ENCODE measurements around the gene TMEM25. TPM values are rescaled to one million over a fixed set of nuclear protein-coding genes. Genes with fewer than 3 reads are reported as not detected.
"Not testable (repeated sequence)": the region's sequence is repeated elsewhere in the genome, so short reads cannot be mapped to it uniquely, and the experiment has no call there.

Gene TMEM25
- total RNA-seq = 1 to 10 TPM; 6.9 to 9.8 TPM

GRCh38 chr11:118530683-118531596 lies at the start of gene TMEM25:
TSS of gene TMEM25 (plus strand) at chr11:118531192. CDS start at chr11:118531802, 610 bp downstream.
- DNase-seq (ENCODE audit: low spot score) (peak; percentile 79), ATAC-seq (peak; percentile 82 to 87)
- Mint-ChIP-seq H3K4me1 (ENCODE audit: low read depth in 2 of 2) (peaks cover 13 to 22% of the 10 kb centered on the region in 2 donors), H3K27me3 (peaks cover 0 to 2% of the 10 kb centered on the region in 2 donors), H3K36me3 (no peaks in the 10 kb centered on the region), H3K4me3 (peak within 1 kb of the TSS; percentile 79), H3K9me3 (no peaks in the 10 kb centered on the region), H3K27ac (peak within 1 kb of the TSS in 1 of 2 donors; percentile 88)

- Mint-ChIP-seq H3K27ac (peak overlapping the region in 1 of 2 donors; percentile 2), H3K36me3 (peaks cover 45% of the 10 kb centered on the region), H3K4me1 (ENCODE audit: low read depth in 2 of 2) (peaks cover 15 to 16% of the 10 kb centered on the region in 2 donors)
- DNase-seq (ENCODE audit: low spot score); H3K27me3 Mint-ChIP-seq; ATAC-seq; H3K4me3 Mint-ChIP-seq; H3K9me3 Mint-ChIP-seq: not testable (repeated sequence)
Observed at GRCh38 chr11:118481238-118481637, 49.8 kb upstream of the TMEM25 start.

GRCh38 chr11:118484405-118484804 lies 46.6 kb upstream of the TMEM25 start:
- Mint-ChIP-seq H3K27me3 (no peaks in the 10 kb centered on the region), H3K27ac (peak overlapping the region in 1 of 2 donors; percentile 17), H3K4me3 (no peak overlapping the region), H3K36me3 (peaks cover 26% of the 10 kb centered on the region), H3K9me3 (no peaks in the 10 kb centered on the region), H3K4me1 (ENCODE audit: low read depth in 2 of 2) (peaks cover 0 to 13% of the 10 kb centered on the region in 2 donors)
- no peak for ATAC-seq
- no peak for DNase-seq (ENCODE audit: low spot score)

GRCh38 chr11:118485273-118485672 lies 45.7 kb upstream of the TMEM25 start:
- Mint-ChIP-seq H3K4me3 (no peak overlapping the region), H3K4me1 (ENCODE audit: low read depth in 2 of 2) (peaks cover 0 to 13% of the 10 kb centered on the region in 2 donors), H3K36me3 (peaks cover 28% of the 10 kb centered on the region), H3K9me3 (no peaks in the 10 kb centered on the region), H3K27me3 (no peaks in the 10 kb centered on the region), H3K27ac (peak overlapping the region in 1 of 2 donors; percentile 17)
- ATAC-seq (no peak), DNase-seq (ENCODE audit: low spot score) (no peak)

- Mint-ChIP-seq H3K27ac (peak overlapping the region in 1 of 2 donors; percentile 19), H3K4me1 (ENCODE audit: low read depth in 2 of 2) (peaks cover 0 to 7% of the 10 kb centered on the region in 2 donors), H3K27me3 (no peaks in the 10 kb centered on the region), H3K9me3 (no peaks in the 10 kb centered on the region), H3K36me3 (peaks cover 31% of the 10 kb centered on the region), H3K4me3 (no peak overlapping the region)
- no peak for ATAC-seq
- peak; percentile 81 for DNase-seq (ENCODE audit: low spot score)
Observed at GRCh38 chr11:118488480-118489109, 42.4 kb upstream of the TMEM25 start.

- no peak for ATAC-seq
- Mint-ChIP-seq H3K4me1 (ENCODE audit: low read depth in 2 of 2) (peaks cover 0 to 4% of the 10 kb centered on the region in 2 donors), H3K27ac (peak overlapping the region in 1 of 2 donors; percentile 52)
Observed at GRCh38 chr11:118491041-118491440, 40.0 kb upstream of the TMEM25 start.

GRCh38 chr11:118497831-118498230 lies 33.2 kb upstream of the TMEM25 start:
- Mint-ChIP-seq H3K4me1 (ENCODE audit: low read depth in 2 of 2) (no peaks in the 10 kb centered on the region), H3K27me3 (no peaks in the 10 kb centered on the region), H3K4me3 (no peak overlapping the region), H3K27ac (no peak overlapping the region), H3K36me3 (peaks cover 55% of the 10 kb centered on the region), H3K9me3 (no peaks in the 10 kb centered on the region)
- no peak for DNase-seq (ENCODE audit: low spot score)
- ATAC-seq = no peak

More at GRCh38 chr11:118491041-118491440, 40.0 kb upstream of the TMEM25 start:
- no peak overlapping the region for H3K4me3 Mint-ChIP-seq
- H3K27me3 Mint-ChIP-seq = no peaks in the 10 kb centered on the region
- DNase-seq (ENCODE audit: low spot score) = no peak
- peaks cover 35% of the 10 kb centered on the region for H3K36me3 Mint-ChIP-seq
- no peaks in the 10 kb centered on the region for H3K9me3 Mint-ChIP-seq

GRCh38 chr11:118503216-118503615 lies 27.8 kb upstream of the TMEM25 start:
- H3K4me3 Mint-ChIP-seq = no peak overlapping the region
- H3K27me3 Mint-ChIP-seq = no peaks in the 10 kb centered on the region
- H3K9me3 Mint-ChIP-seq = no peaks in the 10 kb centered on the region
- peaks cover 0 to 3% of the 10 kb centered on the region in 2 donors for H3K4me1 Mint-ChIP-seq (ENCODE audit: low read depth in 2 of 2)
- DNase-seq (ENCODE audit: low spot score) (no peak), ATAC-seq (no peak)
- no peak overlapping the region for H3K27ac Mint-ChIP-seq
- H3K36me3 Mint-ChIP-seq = peaks cover 67% of the 10 kb centered on the region

- H3K4me3 Mint-ChIP-seq = no peak overlapping the region
Observed at GRCh38 chr11:118511601-118512000, 19.4 kb upstream of the TMEM25 start.

GRCh38 chr11:118514103-118514502 lies 16.9 kb upstream of the TMEM25 start:
- Mint-ChIP-seq H3K27ac (peak overlapping the region in 1 of 2 donors; percentile 19), H3K36me3 (peaks cover 46% of the 10 kb centered on the region), H3K9me3 (no peaks in the 10 kb centered on the region), H3K27me3 (no peaks in the 10 kb centered on the region), H3K4me3 (no peak overlapping the region), H3K4me1 (ENCODE audit: low read depth in 2 of 2) (peaks cover 0 to 9% of the 10 kb centered on the region in 2 donors)
- no peak for ATAC-seq
- DNase-seq (ENCODE audit: low spot score) = no peak

More at GRCh38 chr11:118511601-118512000, 19.4 kb upstream of the TMEM25 start:
- H3K9me3 Mint-ChIP-seq = no peaks in the 10 kb centered on the region
- no peak overlapping the region for H3K27ac Mint-ChIP-seq
- peaks cover 0 to 9% of the 10 kb centered on the region in 2 donors for H3K4me1 Mint-ChIP-seq (ENCODE audit: low read depth in 2 of 2)
- no peak for DNase-seq (ENCODE audit: low spot score)
- peaks cover 48% of the 10 kb centered on the region for H3K36me3 Mint-ChIP-seq
- H3K27me3 Mint-ChIP-seq = no peaks in the 10 kb centered on the region
- ATAC-seq = no peak

GRCh38 chr11:118519549-118519948 lies 11.4 kb upstream of the TMEM25 start:
- no peak overlapping the region for H3K4me3 Mint-ChIP-seq
- DNase-seq (ENCODE audit: low spot score) (no peak), ATAC-seq (no peak)
- H3K9me3 Mint-ChIP-seq = no peaks in the 10 kb centered on the region
- peaks cover 34% of the 10 kb centered on the region for H3K36me3 Mint-ChIP-seq
- H3K27ac Mint-ChIP-seq = no peak overlapping the region
- no peaks in the 10 kb centered on the region for H3K27me3 Mint-ChIP-seq
- peaks cover 0 to 3% of the 10 kb centered on the region in 2 donors for H3K4me1 Mint-ChIP-seq (ENCODE audit: low read depth in 2 of 2)

- peaks cover 0 to 3% of the 10 kb centered on the region in 2 donors for H3K4me1 Mint-ChIP-seq (ENCODE audit: low read depth in 2 of 2)
- no peaks in the 10 kb centered on the region for H3K9me3 Mint-ChIP-seq
- DNase-seq (ENCODE audit: low spot score) (no peak), ATAC-seq (no peak)
- no peak overlapping the region for H3K27ac Mint-ChIP-seq
- H3K36me3 Mint-ChIP-seq = peaks cover 24% of the 10 kb centered on the region
- H3K4me3 Mint-ChIP-seq = no peak overlapping the region
- no peaks in the 10 kb centered on the region for H3K27me3 Mint-ChIP-seq
Observed at GRCh38 chr11:118521892-118522311, 9.1 kb upstream of the TMEM25 start.

GRCh38 chr11:118522571-118523072 lies 8.4 kb upstream of the TMEM25 start:
- DNase-seq (ENCODE audit: low spot score) (no peak), ATAC-seq (no peak)
- Mint-ChIP-seq H3K27me3 (no peaks in the 10 kb centered on the region), H3K27ac (no peak overlapping the region), H3K4me3 (no peak overlapping the region), H3K9me3 (no peaks in the 10 kb centered on the region), H3K4me1 (ENCODE audit: low read depth in 2 of 2) (peaks cover 0 to 5% of the 10 kb centered on the region in 2 donors), H3K36me3 (peaks cover 24% of the 10 kb centered on the region)

All from natural killer cell treated with Interleukin-12 subunit alpha and Interleukin-12 subunit beta and Interleukin-15 and Interleukin-18, amount 100 ng/mL, for 72 hours (primary cell).